Measurements from ENCODE around the gene PSMD13. TPM values are rescaled to one million over a fixed set of nuclear protein-coding genes. Genes with fewer than 3 reads are reported as not detected.

PSMD13 gene
- polyA plus RNA-seq, 1 donor (not counting 4 experiments of a cell fraction or from before 2014, with no cell fraction given) = 184 TPM

- no peak for FAIRE-seq
- Histone ChIP-seq H3K9me3 (ENCODE audit: control insufficient read depth, low read depth, low read length) (no peaks in the 10 kb centered on the region), H2AFZ (ENCODE audit: control insufficient read depth, low read length) (no peak overlapping the region), H3K79me2 (ENCODE audit: control insufficient read depth, insufficient read depth, low read length) (peaks cover 23% of the 10 kb centered on the region), H4K20me1 (ENCODE audit: control insufficient read depth, extremely low read depth, insufficient read depth, low read length) (peaks cover 3% of the 10 kb centered on the region), H3K4me1 (ENCODE audit: control insufficient read depth, extremely low read depth, insufficient read depth, low read length) (peaks cover 7% of the 10 kb centered on the region), H3K4me3 (ENCODE audit: control insufficient read depth in 2 of 3, extremely low read depth in 1 of 3, insufficient read depth in 2 of 3, low read depth in 1 of 3, low read length in 3 of 3) (no peak overlapping the region), H3K36me3 (ENCODE audit: control insufficient read depth in 2 of 2, extremely low read depth in 1 of 2, insufficient read depth in 2 of 2, low read length in 2 of 2) (peaks cover 35 to 50% of the 10 kb centered on the region in 2 experiments), H3K4me2 (ENCODE audit: control insufficient read depth, extremely low read depth, insufficient read depth, low read depth, low read length) (no peak overlapping the region), H3K27ac (ENCODE audit: control insufficient read depth, insufficient read depth, low read length) (no peak overlapping the region), H3K9me1 (ENCODE audit: control insufficient read depth, extremely low read depth, insufficient read depth, low read length) (no peaks in the 10 kb centered on the region), H3K9ac (ENCODE audit: control insufficient read depth, extremely low read depth, insufficient read depth, low read length) (no peak overlapping the region), H3K27me3 (ENCODE audit: control insufficient read depth, extremely low read depth, insufficient read depth, low read length) (no peaks in the 10 kb centered on the region)
- dilution Hi-C loops (cut with MboI; ENCODE audit: extremely low pct_ligation_motif_present, low sequenced_read_pairs) = no loop called here
- DNase-seq (ENCODE audit: low read depth, low spot score) = no peak
- TF ChIP-seq EZH2 (IDR thresholded peaks at IDR 0.05; ENCODE audit: low read length) (no peak), CTCF (optimal IDR thresholded peaks at IDR 0.05 in 1 of 3, IDR thresholded peaks at IDR 0.05 in 1 of 3, conservative IDR thresholded peaks at IDR 0.05 in 1 of 3; ENCODE audit: extremely low read depth in 1 of 3, insufficient read depth in 2 of 3, low read length in 3 of 3) (no peak)
Observed at GRCh38 chr11:215581-216037, 21.2 kb upstream of the PSMD13 start.

- no peaks in the 10 kb centered on the region for H3K9me3 ChIP-seq (ENCODE audit: control insufficient read depth, low read depth, low read length)
- peaks cover 5% of the 10 kb centered on the region for H3K4me1 ChIP-seq (ENCODE audit: control insufficient read depth, extremely low read depth, insufficient read depth, low read length)
- no peak overlapping the region for H2AFZ ChIP-seq (ENCODE audit: control insufficient read depth, low read length)
- dilution Hi-C loops (cut with MboI; ENCODE audit: extremely low pct_ligation_motif_present, low sequenced_read_pairs) = no loop called here
- no peak overlapping the region for H3K4me3 ChIP-seq (ENCODE audit: control insufficient read depth in 2 of 3, extremely low read depth in 1 of 3, insufficient read depth in 2 of 3, low read depth in 1 of 3, low read length in 3 of 3)
- DNase-seq (ENCODE audit: low read depth, low spot score) = no peak
- TF ChIP-seq CTCF (optimal IDR thresholded peaks at IDR 0.05 in 1 of 3, IDR thresholded peaks at IDR 0.05 in 1 of 3, conservative IDR thresholded peaks at IDR 0.05 in 1 of 3; ENCODE audit: extremely low read depth in 1 of 3, insufficient read depth in 2 of 3, low read length in 3 of 3) = no peak
- no peak for TF ChIP-seq EZH2 (IDR thresholded peaks at IDR 0.05; ENCODE audit: low read length)
- no peak overlapping the region for H3K27ac ChIP-seq (ENCODE audit: control insufficient read depth, insufficient read depth, low read length)
- no peaks in the 10 kb centered on the region for H3K9me1 ChIP-seq (ENCODE audit: control insufficient read depth, extremely low read depth, insufficient read depth, low read length)
- peaks cover 16% of the 10 kb centered on the region for H3K79me2 ChIP-seq (ENCODE audit: control insufficient read depth, insufficient read depth, low read length)
- H3K9ac ChIP-seq (ENCODE audit: control insufficient read depth, extremely low read depth, insufficient read depth, low read length) = no peak overlapping the region
- peaks cover 28 to 44% of the 10 kb centered on the region in 2 experiments for H3K36me3 ChIP-seq (ENCODE audit: control insufficient read depth in 2 of 2, extremely low read depth in 1 of 2, insufficient read depth in 2 of 2, low read length in 2 of 2)
- no peak overlapping the region for H3K4me2 ChIP-seq (ENCODE audit: control insufficient read depth, extremely low read depth, insufficient read depth, low read depth, low read length)
- H4K20me1 ChIP-seq (ENCODE audit: control insufficient read depth, extremely low read depth, insufficient read depth, low read length) = peaks cover 3% of the 10 kb centered on the region
- no peaks in the 10 kb centered on the region for H3K27me3 ChIP-seq (ENCODE audit: control insufficient read depth, extremely low read depth, insufficient read depth, low read length)
- FAIRE-seq = no peak
Observed at GRCh38 chr11:216081-216974, 20.4 kb upstream of the PSMD13 start.

Data from keratinocyte (primary cell).